Effector memory CD8-positive, alpha-beta T cell (primary cell): ENCODE data around the gene SF3B5.
"Not testable (repeated sequence)": the region's sequence is repeated elsewhere in the genome, so short reads cannot be mapped to it uniquely, and the experiment has no call there.

Source experiments
- ATAC-seq: fragments of 150-1000 bp; cut with Tn5 transposase; replicated peaks from 2 replicates; pipeline ENCODE4 v1.10.0; 2021; ENCODE audit warnings: mild to moderate bottlenecking, moderate library complexity
- DNase-seq, 3 experiments: peaks; one replicate each; pipeline ENCODE4 v3.0.0; 2021
- H3K27ac Mint-ChIP-seq, 2 donors: one replicate each; pipeline ENCODE4 v1.8.0; 2022; ENCODE audit warnings: mild to moderate bottlenecking in 2 of 2, mixed read lengths in 2 of 2, moderate library complexity in 2 of 2
- H3K27me3 Mint-ChIP-seq, 2 donors: one replicate each; pipeline ENCODE4 v1.8.0; 2022; ENCODE audit warnings: mixed read lengths in 2 of 2
- H3K36me3 Mint-ChIP-seq: one replicate; pipeline ENCODE4 v1.8.0; 2022; ENCODE audit warnings: mild to moderate bottlenecking, moderate library complexity, mixed read lengths; ENCODE audit not compliant: insufficient read depth
- H3K4me1 Mint-ChIP-seq, 2 donors: one replicate each; pipeline ENCODE4 v1.8.0; 2022; ENCODE audit warnings: low read depth in 2 of 2, mixed read lengths in 2 of 2
- H3K4me3 Mint-ChIP-seq, 2 donors: one replicate each; pipeline ENCODE4 v1.8.0; 2022; ENCODE audit warnings: mild to moderate bottlenecking in 2 of 2, mixed read lengths in 2 of 2, moderate library complexity in 2 of 2
- H3K9me3 Mint-ChIP-seq, 2 donors: one replicate each; pipeline ENCODE4 v1.8.0; 2022; ENCODE audit warnings: mixed read lengths in 2 of 2

Gene SF3B5

GRCh38 chr6:144094731-144095133, 641 bp downstream of the SF3B5 start:
- ATAC-seq (no peak), DNase-seq (no peak)
- H3K4me1 Mint-ChIP-seq: peaks cover 13 to 15% of the 10 kb centered on the region in 2 donors
- no peaks in the 10 kb centered on the region for H3K27me3 Mint-ChIP-seq
- H3K27ac Mint-ChIP-seq: peak overlapping the region; percentile 94 to 98
- H3K36me3 Mint-ChIP-seq: peaks cover 29% of the 10 kb centered on the region
- H3K4me3 Mint-ChIP-seq: peak overlapping the region; percentile 89 to 95
- H3K9me3 Mint-ChIP-seq: no peaks in the 10 kb centered on the region

- H3K9me3 Mint-ChIP-seq: no peaks in the 10 kb centered on the region
- DNase-seq (no peak), ATAC-seq (no peak)
- H3K36me3 Mint-ChIP-seq: peaks cover 29% of the 10 kb centered on the region
- peak overlapping the region; percentile 94 to 98 for H3K27ac Mint-ChIP-seq
- H3K4me3 Mint-ChIP-seq: peak overlapping the region; percentile 89 to 95
- H3K27me3 Mint-ChIP-seq: no peaks in the 10 kb centered on the region
- H3K4me1 Mint-ChIP-seq: peaks cover 13 to 15% of the 10 kb centered on the region in 2 donors
These were observed 1.7 kb downstream of the SF3B5 start for GRCh38 chr6:144093658-144094057.

GRCh38 chr6:144093236-144093635, 2.1 kb downstream of the SF3B5 start:
- ATAC-seq (no peak), DNase-seq (no peak)
- no peaks in the 10 kb centered on the region for H3K9me3 Mint-ChIP-seq
- peaks cover 29% of the 10 kb centered on the region for H3K36me3 Mint-ChIP-seq
- no peak overlapping the region for H3K27ac Mint-ChIP-seq
- no peaks in the 10 kb centered on the region for H3K27me3 Mint-ChIP-seq
- H3K4me3 Mint-ChIP-seq: peak overlapping the region in 1 of 2 donors; percentile 95
- H3K4me1 Mint-ChIP-seq: peaks cover 13 to 15% of the 10 kb centered on the region in 2 donors

- Mint-ChIP-seq H3K27ac (no peak overlapping the region), H3K27me3 (no peaks in the 10 kb centered on the region), H3K4me3 (no peak overlapping the region), H3K4me1 (peaks cover 11 to 13% of the 10 kb centered on the region in 2 donors), H3K9me3 (no peaks in the 10 kb centered on the region), H3K36me3 (peaks cover 19% of the 10 kb centered on the region)
- ATAC-seq (no peak), DNase-seq (no peak)
These were observed 5.0 kb downstream of the SF3B5 start for GRCh38 chr6:144090384-144090783.

- H3K27ac Mint-ChIP-seq: no peak overlapping the region
- H3K4me3 Mint-ChIP-seq: no peak overlapping the region
- no peaks in the 10 kb centered on the region for H3K9me3 Mint-ChIP-seq
- H3K36me3 Mint-ChIP-seq: peaks cover 13% of the 10 kb centered on the region
- DNase-seq (no peak), ATAC-seq (no peak)
- H3K4me1 Mint-ChIP-seq: no peaks in the 10 kb centered on the region
- no peaks in the 10 kb centered on the region for H3K27me3 Mint-ChIP-seq
These were observed 7.5 kb downstream of the SF3B5 start for GRCh38 chr6:144087789-144088426.

GRCh38 chr6:144086959-144087358, 8.4 kb downstream of the SF3B5 start:
- H3K27me3 Mint-ChIP-seq: no peaks in the 10 kb centered on the region
- ATAC-seq (no peak), DNase-seq (no peak)

GRCh38 chr6:144083172-144083571, 12.2 kb downstream of the SF3B5 start:
- no peaks in the 10 kb centered on the region for H3K27me3 Mint-ChIP-seq
- H3K4me1 Mint-ChIP-seq: no peaks in the 10 kb centered on the region
- H3K36me3 Mint-ChIP-seq: peaks cover 9% of the 10 kb centered on the region
- H3K27ac Mint-ChIP-seq: no peak overlapping the region
- DNase-seq: no peak
- no peak for ATAC-seq
- no peak overlapping the region for H3K4me3 Mint-ChIP-seq
- H3K9me3 Mint-ChIP-seq: no peaks in the 10 kb centered on the region

More at GRCh38 chr6:144086959-144087358, 8.4 kb downstream of the SF3B5 start:
- Mint-ChIP-seq H3K4me1 (no peaks in the 10 kb centered on the region), H3K9me3 (no peaks in the 10 kb centered on the region), H3K27ac (no peak overlapping the region), H3K36me3 (peaks cover 11% of the 10 kb centered on the region), H3K4me3 (no peak overlapping the region)

GRCh38 chr6:144082412-144082811, 13.0 kb downstream of the SF3B5 start:
- H3K36me3 Mint-ChIP-seq, DNase-seq, H3K27me3 Mint-ChIP-seq, H3K4me3 Mint-ChIP-seq, ATAC-seq, H3K27ac Mint-ChIP-seq, H3K9me3 Mint-ChIP-seq, H3K4me1 Mint-ChIP-seq: not testable (repeated sequence)

GRCh38 chr6:144077871-144078270, 17.5 kb downstream of the SF3B5 start:
- Mint-ChIP-seq H3K27me3 (no peaks in the 10 kb centered on the region), H3K36me3 (no peaks in the 10 kb centered on the region), H3K9me3 (no peaks in the 10 kb centered on the region), H3K4me3 (no peak overlapping the region), H3K27ac (no peak overlapping the region), H3K4me1 (no peaks in the 10 kb centered on the region)
- DNase-seq: no peak
- no peak for ATAC-seq

GRCh38 chr6:144075875-144076274, 19.5 kb downstream of the SF3B5 start:
- Mint-ChIP-seq H3K27ac (no peak overlapping the region), H3K4me1 (no peaks in the 10 kb centered on the region)

GRCh38 chr6:144075187-144075586, 20.2 kb downstream of the SF3B5 start:
- no peak overlapping the region for H3K4me3 Mint-ChIP-seq
- no peak overlapping the region for H3K27ac Mint-ChIP-seq
- no peaks in the 10 kb centered on the region for H3K36me3 Mint-ChIP-seq
- no peaks in the 10 kb centered on the region for H3K9me3 Mint-ChIP-seq
- H3K4me1 Mint-ChIP-seq: no peaks in the 10 kb centered on the region
- DNase-seq: no peak
- H3K27me3 Mint-ChIP-seq: no peaks in the 10 kb centered on the region
- no peak for ATAC-seq

More at GRCh38 chr6:144075875-144076274, 19.5 kb downstream of the SF3B5 start:
- Mint-ChIP-seq H3K4me3 (no peak overlapping the region), H3K9me3 (no peaks in the 10 kb centered on the region), H3K36me3 (no peaks in the 10 kb centered on the region), H3K27me3 (no peaks in the 10 kb centered on the region)
- DNase-seq: no peak
- ATAC-seq: no peak

GRCh38 chr6:144073024-144073423, 22.3 kb downstream of the SF3B5 start:
- Mint-ChIP-seq H3K36me3 (no peaks in the 10 kb centered on the region), H3K27me3 (no peaks in the 10 kb centered on the region), H3K4me3 (no peak overlapping the region), H3K27ac (no peak overlapping the region), H3K4me1 (no peaks in the 10 kb centered on the region), H3K9me3 (no peaks in the 10 kb centered on the region)
- no peak for DNase-seq
- ATAC-seq: no peak

- H3K36me3 Mint-ChIP-seq: peaks cover 4% of the 10 kb centered on the region
- no peak overlapping the region for H3K4me3 Mint-ChIP-seq
- no peaks in the 10 kb centered on the region for H3K9me3 Mint-ChIP-seq
- DNase-seq (no peak), ATAC-seq (no peak)
- no peak overlapping the region for H3K27ac Mint-ChIP-seq
- H3K27me3 Mint-ChIP-seq: no peaks in the 10 kb centered on the region
- H3K4me1 Mint-ChIP-seq: peaks cover 14 to 17% of the 10 kb centered on the region in 2 donors
These were observed 25.9 kb downstream of the SF3B5 start for GRCh38 chr6:144069506-144069905.

GRCh38 chr6:144068794-144069193, 26.6 kb downstream of the SF3B5 start:
- no peaks in the 10 kb centered on the region for H3K27me3 Mint-ChIP-seq
- no peaks in the 10 kb centered on the region for H3K9me3 Mint-ChIP-seq
- no peak for ATAC-seq
- H3K4me3 Mint-ChIP-seq: no peak overlapping the region
- peaks cover 9% of the 10 kb centered on the region for H3K36me3 Mint-ChIP-seq
- DNase-seq: no peak
- peaks cover 14 to 17% of the 10 kb centered on the region in 2 donors for H3K4me1 Mint-ChIP-seq
- no peak overlapping the region for H3K27ac Mint-ChIP-seq
